OCI-LY7 (cell line): ENCODE measurements around the gene CCDC60.

Experiments used
- CTCF ChIP-seq: fragments of 200-600 bp; sonication (generic); conservative IDR thresholded peaks from 2 replicates; pipeline ENCODE4 v1.5.1; 2014; ENCODE audit warnings: mild to moderate bottlenecking, antibody characterized with exemption, low read length, moderate library complexity, mixed read lengths
- EZH2phosphoT487 ChIP-seq: fragments of 200-600 bp; sonication (generic); IDR thresholded peaks from 2 replicates; pipeline ENCODE4 v1.6.1; 2018; ENCODE audit warnings: low read depth, borderline replicate concordance, mild to moderate bottlenecking, mixed run types, antibody characterized with exemption, low read length, moderate library complexity, mixed read lengths

GRCh38 chr12:119312904-119313303 lies 21.6 kb upstream of the CCDC60 start:
- TF ChIP-seq CTCF (no peak), EZH2phosphoT487 (no peak)
